Dendritic cell treated with granulocyte-macrophage colony-stimulating factor and Interleukin-4, amounts not matched to agents 40 ng/mL and 50 ng/mL, for 4 days (primary cell): Measurements from ENCODE around the gene CUTA.
"Not testable (repeated sequence)": the region's sequence is repeated elsewhere in the genome, so short reads cannot be mapped to it uniquely, and the experiment has no call there.

Source experiments
- H3K27ac Mint-ChIP-seq: one replicate; pipeline ENCODE4 v1.8.0; 2022; ENCODE audit warnings: mild to moderate bottlenecking, mixed read lengths
- H3K27me3 Mint-ChIP-seq: one replicate; pipeline ENCODE4 v1.8.0; 2022; ENCODE audit warnings: mild to moderate bottlenecking, mixed read lengths
- H3K36me3 Mint-ChIP-seq: one replicate; pipeline ENCODE4 v1.8.0; 2022; ENCODE audit warnings: low read depth, mixed read lengths
- H3K4me1 Mint-ChIP-seq: one replicate; pipeline ENCODE4 v1.8.0; 2022; ENCODE audit warnings: low read depth, mixed read lengths
- H3K4me3 Mint-ChIP-seq: one replicate; pipeline ENCODE4 v1.8.0; 2022; ENCODE audit warnings: mild to moderate bottlenecking, moderate library complexity, mixed read lengths
- H3K9me3 Mint-ChIP-seq: one replicate; pipeline ENCODE4 v1.8.0; 2022; ENCODE audit warnings: mixed read lengths
- intact Hi-C: fragments of 100-400 bp; cut with micrococcal nuclease; formaldehyde crosslinking; loops from one replicate; pipeline ENCODE4 v1.15.0; 2022

Gene CUTA

GRCh38 chr6:33391278-33391921 lies 26.5 kb downstream of the CUTA start, which contains the start of gene KIFC1:
Gene KIFC1 (plus strand): TSS chr6:33391823. CDS start chr6:33391986, 163 bp downstream.
- Mint-ChIP-seq H3K27me3 (no peaks in the 10 kb centered on the region), H3K27ac (peak within 1 kb of the TSS; percentile 85), H3K9me3 (no peaks in the 10 kb centered on the region), H3K36me3 (no peaks in the 10 kb centered on the region), H3K4me1 (peaks cover 28% of the 10 kb centered on the region), H3K4me3 (peak within 1 kb of the TSS; percentile 82)
- intact Hi-C loops: loop anchor here (1.0 kb wide), 3 partner anchors 19 to 63 kb away; partner anchors contain the start of gene ZBTB9

GRCh38 chr6:33390767-33391277 lies 27.1 kb downstream of the CUTA start:
- peak overlapping the region; percentile 82 for H3K4me3 Mint-ChIP-seq
- peak overlapping the region; percentile 85 for H3K27ac Mint-ChIP-seq
- no peaks in the 10 kb centered on the region for H3K27me3 Mint-ChIP-seq
- H3K4me1 Mint-ChIP-seq: peaks cover 28% of the 10 kb centered on the region
- H3K9me3 Mint-ChIP-seq: no peaks in the 10 kb centered on the region
- intact Hi-C loops: loop anchor here (1.0 kb wide), 3 partner anchors 19 to 63 kb away; partner anchors contain the start of gene ZBTB9
- H3K36me3 Mint-ChIP-seq: no peaks in the 10 kb centered on the region

- no peaks in the 10 kb centered on the region for H3K36me3 Mint-ChIP-seq
- no peaks in the 10 kb centered on the region for H3K9me3 Mint-ChIP-seq
- no peak overlapping the region for H3K4me3 Mint-ChIP-seq
- no peaks in the 10 kb centered on the region for H3K27me3 Mint-ChIP-seq
- peaks cover 27% of the 10 kb centered on the region for H3K4me1 Mint-ChIP-seq
- H3K27ac Mint-ChIP-seq: no peak overlapping the region
- intact Hi-C loops: no loop called here
Measured at GRCh38 chr6:33390173-33390572, 27.7 kb downstream of the CUTA start.

DNA sequence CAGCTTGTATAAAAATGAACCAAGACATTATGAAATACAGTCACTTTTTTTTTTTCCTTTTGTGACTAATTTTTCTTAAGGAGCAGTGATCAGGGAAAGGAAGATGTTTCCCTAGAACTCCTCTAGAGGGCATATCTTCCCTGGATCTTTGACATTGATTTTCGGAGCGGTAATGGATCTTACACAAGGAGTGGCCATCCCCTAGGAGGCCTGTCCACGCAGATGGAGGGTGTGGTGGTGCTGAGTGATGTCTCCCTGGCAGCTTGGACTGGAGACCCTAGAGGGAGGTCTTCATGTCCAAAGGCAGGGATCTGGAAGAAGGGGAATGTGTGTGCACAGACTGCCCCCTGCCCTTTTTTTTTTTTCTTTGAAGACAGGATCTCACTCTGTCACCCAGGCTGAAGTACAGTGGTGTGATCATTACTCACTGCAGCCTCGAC lies 33.3 kb downstream of the CUTA start:
- Mint-ChIP-seq H3K36me3 (no peaks in the 10 kb centered on the region), H3K4me1 (peaks cover 5% of the 10 kb centered on the region), H3K9me3 (no peaks in the 10 kb centered on the region), H3K27me3 (peaks cover 2% of the 10 kb centered on the region), H3K4me3 (no peak overlapping the region), H3K27ac (no peak overlapping the region)
- intact Hi-C loops: no loop called here

DNA sequence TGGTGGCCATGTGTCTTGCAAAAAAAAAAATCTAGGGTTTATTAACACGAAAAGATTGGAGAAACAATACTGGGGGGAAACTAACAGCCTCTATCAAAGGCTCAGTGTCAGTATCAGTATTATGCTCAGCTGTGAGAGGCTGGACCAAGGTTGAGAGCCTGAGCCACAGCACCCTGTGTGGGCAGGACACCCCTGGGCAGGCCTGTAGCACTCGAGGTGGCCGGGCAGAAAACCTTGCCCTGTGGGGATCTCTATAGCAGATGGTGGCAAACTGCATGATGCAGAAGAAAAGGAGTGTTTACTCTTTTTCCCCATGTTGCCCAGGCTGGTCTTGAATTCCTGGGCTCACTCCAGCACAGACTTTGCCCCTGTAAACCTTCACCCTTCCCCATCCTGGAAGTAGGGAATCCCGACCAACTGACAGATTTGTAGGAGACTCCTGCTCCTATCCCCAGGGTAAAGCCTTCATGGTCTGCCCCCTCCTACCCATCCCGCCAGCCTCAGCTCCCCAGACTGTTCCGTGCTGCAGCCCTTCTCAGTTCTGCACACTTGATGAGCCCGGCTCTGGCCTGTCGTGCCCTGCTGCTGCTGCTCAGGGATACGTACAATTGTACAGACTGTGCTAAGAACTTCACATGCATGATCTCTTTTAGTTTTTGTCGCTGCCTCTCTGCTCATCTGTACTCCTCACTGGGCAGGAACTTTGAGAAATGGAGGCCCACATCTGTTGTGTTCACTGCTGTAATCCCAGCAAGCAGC lies 34.3 kb downstream of the CUTA start:
- H3K4me3 Mint-ChIP-seq: no peak overlapping the region
- no peaks in the 10 kb centered on the region for H3K36me3 Mint-ChIP-seq
- no peak overlapping the region for H3K27ac Mint-ChIP-seq
- peaks cover 5% of the 10 kb centered on the region for H3K4me1 Mint-ChIP-seq
- H3K27me3 Mint-ChIP-seq: peaks cover 2% of the 10 kb centered on the region
- intact Hi-C loops: no loop called here
- H3K9me3 Mint-ChIP-seq: no peaks in the 10 kb centered on the region

DNA sequence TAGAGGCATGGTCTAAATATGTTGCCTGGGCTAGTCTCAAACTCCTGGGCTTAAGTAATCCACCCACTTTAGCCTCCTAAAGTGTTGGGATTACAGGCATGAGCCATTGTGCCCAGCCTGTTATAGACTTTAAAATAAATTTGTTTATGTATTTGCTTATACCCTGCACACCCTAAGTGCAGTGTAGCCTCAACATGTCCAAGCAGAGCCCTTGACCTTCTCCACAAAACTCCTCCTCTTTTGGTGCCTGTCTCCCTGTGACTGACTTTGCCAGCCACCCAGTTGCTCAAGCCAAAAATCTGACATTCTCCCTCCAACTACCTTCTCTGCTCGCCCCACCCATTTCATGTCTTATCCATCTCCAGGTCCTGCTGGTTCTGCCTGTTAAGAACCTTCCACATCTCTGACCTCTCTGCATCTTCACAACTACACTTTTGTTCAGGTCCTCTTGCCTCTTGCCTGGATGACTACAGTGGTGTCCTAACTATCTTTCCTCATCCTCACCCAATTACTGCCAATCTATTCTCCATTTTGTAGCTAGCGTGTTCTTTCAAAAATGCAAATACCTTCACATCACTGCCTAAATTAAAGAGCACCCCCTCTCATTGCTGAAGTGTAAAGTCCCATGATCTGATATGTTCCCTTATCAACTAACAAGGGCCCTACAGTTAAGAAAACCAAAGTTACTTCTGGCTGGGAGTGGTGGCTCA lies 37.5 kb downstream of the CUTA start:
- H3K9me3 Mint-ChIP-seq: no peaks in the 10 kb centered on the region
- H3K4me3 Mint-ChIP-seq: no peak overlapping the region
- peaks cover 16% of the 10 kb centered on the region for H3K4me1 Mint-ChIP-seq
- no peaks in the 10 kb centered on the region for H3K36me3 Mint-ChIP-seq
- H3K27ac Mint-ChIP-seq: no peak overlapping the region
- intact Hi-C loops: no loop called here
- H3K27me3 Mint-ChIP-seq: peaks cover 2% of the 10 kb centered on the region

DNA sequence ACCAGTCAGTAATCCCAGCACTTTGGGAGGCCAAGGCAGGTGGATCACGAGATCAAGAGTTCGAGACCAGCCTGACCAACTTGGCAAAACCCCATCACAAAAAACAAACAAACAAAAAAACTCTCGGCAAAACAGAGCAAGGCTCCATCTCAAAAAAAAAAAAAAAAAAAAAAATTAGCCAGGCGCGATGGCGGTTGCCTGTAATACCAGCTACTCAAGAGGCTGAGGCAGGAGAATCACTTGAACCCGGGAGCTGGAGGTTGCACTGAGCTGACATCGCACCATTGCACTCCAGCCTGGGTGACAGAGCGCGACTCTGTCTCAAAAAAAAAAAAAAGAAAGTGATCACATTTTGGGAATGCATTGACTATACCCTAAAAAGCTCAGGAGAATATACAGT lies 38.7 kb downstream of the CUTA start:
- H3K27me3 Mint-ChIP-seq, H3K4me3 Mint-ChIP-seq, H3K9me3 Mint-ChIP-seq, H3K27ac Mint-ChIP-seq, intact Hi-C loops, H3K36me3 Mint-ChIP-seq: not testable (repeated sequence)
- peaks cover 24% of the 10 kb centered on the region for H3K4me1 Mint-ChIP-seq

- intact Hi-C loops: no loop called here
- H3K27ac Mint-ChIP-seq: no peak overlapping the region
- no peaks in the 10 kb centered on the region for H3K9me3 Mint-ChIP-seq
Measured at GRCh38 chr6:33377171-33377570, 40.7 kb downstream of the CUTA start.

DNA sequence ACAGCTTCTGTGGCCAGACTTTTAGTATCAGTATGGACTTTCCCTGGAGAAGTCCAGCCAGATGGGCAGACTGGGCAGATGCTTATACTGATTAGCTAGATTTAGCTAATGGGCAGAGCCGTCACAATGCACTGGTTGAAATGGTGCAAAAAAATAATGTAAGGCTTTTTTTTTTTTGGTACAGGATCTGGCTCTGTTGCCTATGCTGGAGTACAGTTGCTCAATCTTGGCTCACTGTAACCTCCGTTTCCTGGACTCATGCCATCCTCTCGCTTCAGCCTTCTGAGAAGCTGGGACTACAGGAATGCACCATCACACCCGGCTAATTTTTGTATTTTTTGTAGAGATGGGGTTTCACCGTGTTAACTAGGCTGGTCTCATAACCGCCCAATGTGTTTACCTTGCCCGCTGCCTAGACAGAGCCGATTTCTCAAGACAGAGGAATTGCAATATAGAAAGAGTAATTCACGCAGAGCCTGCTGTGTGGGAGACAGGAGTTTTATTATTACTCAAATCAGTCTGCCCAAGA lies 42.7 kb downstream of the CUTA start:
- H3K9me3 Mint-ChIP-seq: no peaks in the 10 kb centered on the region
- no peak overlapping the region for H3K4me3 Mint-ChIP-seq
- no peaks in the 10 kb centered on the region for H3K27me3 Mint-ChIP-seq
- intact Hi-C loops: no loop called here
- peaks cover 37% of the 10 kb centered on the region for H3K4me1 Mint-ChIP-seq
- H3K27ac Mint-ChIP-seq: peak overlapping the region; percentile 75
- no peaks in the 10 kb centered on the region for H3K36me3 Mint-ChIP-seq

More at GRCh38 chr6:33377171-33377570, 40.7 kb downstream of the CUTA start:
- no peaks in the 10 kb centered on the region for H3K36me3 Mint-ChIP-seq
- H3K4me1 Mint-ChIP-seq: peaks cover 37% of the 10 kb centered on the region
- H3K4me3 Mint-ChIP-seq: no peak overlapping the region
- peaks cover 2% of the 10 kb centered on the region for H3K27me3 Mint-ChIP-seq

DNA sequence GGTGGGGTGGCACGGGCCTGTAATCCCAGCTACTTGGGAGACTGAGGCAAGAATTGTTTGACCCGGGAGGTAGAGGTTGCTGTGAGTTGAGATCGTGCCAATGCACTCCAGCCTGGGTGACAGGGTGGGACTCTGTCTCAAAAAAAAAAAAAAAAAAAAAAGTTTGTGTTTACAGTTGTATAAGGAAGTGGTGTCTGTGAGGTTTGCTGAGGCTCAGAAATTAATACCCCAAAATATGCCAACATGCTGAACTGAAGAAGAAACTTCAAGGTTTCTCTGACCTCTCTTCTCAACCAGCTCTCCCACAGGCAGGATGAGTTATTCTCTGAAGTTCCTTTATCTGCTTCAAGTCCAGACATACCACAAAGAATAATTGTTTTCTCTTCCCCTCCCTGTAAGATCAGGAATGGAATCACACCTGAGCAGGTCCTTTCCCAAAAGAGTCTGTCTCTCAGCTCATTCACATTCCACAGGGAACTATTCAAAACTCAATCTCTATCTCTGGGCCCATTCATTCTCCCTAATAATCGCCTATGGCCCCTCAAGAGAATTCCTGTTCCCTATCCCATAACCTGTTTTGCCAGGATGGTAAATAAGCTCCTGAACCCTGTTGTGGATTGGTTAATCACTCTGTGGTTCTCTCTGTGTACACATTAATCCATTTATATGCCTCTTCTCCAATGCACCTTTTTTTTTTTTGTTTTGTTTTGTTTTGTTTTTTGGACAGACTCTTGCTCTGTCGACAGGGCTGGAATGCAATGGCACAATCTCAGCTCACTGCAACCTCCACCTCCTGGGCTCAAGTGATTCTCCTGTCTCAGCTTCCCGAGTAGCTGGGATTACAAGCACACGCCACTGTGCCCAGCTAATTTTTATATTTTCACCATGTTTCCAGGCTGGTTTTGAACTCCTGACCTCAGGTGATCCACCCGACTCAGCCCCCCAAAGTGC lies 43.7 kb downstream of the CUTA start:
- H3K9me3 Mint-ChIP-seq: no peaks in the 10 kb centered on the region
- H3K4me3 Mint-ChIP-seq: no peak overlapping the region
- H3K4me1 Mint-ChIP-seq: peaks cover 37% of the 10 kb centered on the region
- H3K27me3 Mint-ChIP-seq: no peaks in the 10 kb centered on the region
- no peaks in the 10 kb centered on the region for H3K36me3 Mint-ChIP-seq
- H3K27ac Mint-ChIP-seq: peak overlapping the region; percentile 75
- intact Hi-C loops: no loop called here

GRCh38 chr6:33372526-33373123 lies 45.3 kb downstream of the CUTA start:
- Mint-ChIP-seq H3K27me3 (no peaks in the 10 kb centered on the region), H3K4me1 (peaks cover 37% of the 10 kb centered on the region), H3K27ac (peak overlapping the region; percentile 75), H3K9me3 (no peaks in the 10 kb centered on the region), H3K4me3 (no peak overlapping the region), H3K36me3 (no peaks in the 10 kb centered on the region)
- intact Hi-C loops: no loop called here

GRCh38 chr6:33371901-33372300 lies 46.0 kb downstream of the CUTA start:
- H3K9me3 Mint-ChIP-seq, H3K4me3 Mint-ChIP-seq, intact Hi-C loops, H3K36me3 Mint-ChIP-seq, H3K27ac Mint-ChIP-seq, H3K27me3 Mint-ChIP-seq: not testable (repeated sequence)
- H3K4me1 Mint-ChIP-seq: peaks cover 37% of the 10 kb centered on the region

GRCh38 chr6:33367715-33368025 lies 50.2 kb downstream of the CUTA start:
- intact Hi-C loops, H3K9me3 Mint-ChIP-seq, H3K36me3 Mint-ChIP-seq, H3K4me3 Mint-ChIP-seq, H3K27ac Mint-ChIP-seq, H3K27me3 Mint-ChIP-seq: not testable (repeated sequence)
- peaks cover 10% of the 10 kb centered on the region for H3K4me1 Mint-ChIP-seq
